Measurements from ENCODE around the gene ZNF783.
A peak's percentile ranks its signal among the peaks of the same experiment; 100 is the strongest.
"Not testable (repeated sequence)": the region's sequence is repeated elsewhere in the genome, so short reads cannot be mapped to it uniquely, and the experiment has no call there.

The ZNF783 gene

DNA sequence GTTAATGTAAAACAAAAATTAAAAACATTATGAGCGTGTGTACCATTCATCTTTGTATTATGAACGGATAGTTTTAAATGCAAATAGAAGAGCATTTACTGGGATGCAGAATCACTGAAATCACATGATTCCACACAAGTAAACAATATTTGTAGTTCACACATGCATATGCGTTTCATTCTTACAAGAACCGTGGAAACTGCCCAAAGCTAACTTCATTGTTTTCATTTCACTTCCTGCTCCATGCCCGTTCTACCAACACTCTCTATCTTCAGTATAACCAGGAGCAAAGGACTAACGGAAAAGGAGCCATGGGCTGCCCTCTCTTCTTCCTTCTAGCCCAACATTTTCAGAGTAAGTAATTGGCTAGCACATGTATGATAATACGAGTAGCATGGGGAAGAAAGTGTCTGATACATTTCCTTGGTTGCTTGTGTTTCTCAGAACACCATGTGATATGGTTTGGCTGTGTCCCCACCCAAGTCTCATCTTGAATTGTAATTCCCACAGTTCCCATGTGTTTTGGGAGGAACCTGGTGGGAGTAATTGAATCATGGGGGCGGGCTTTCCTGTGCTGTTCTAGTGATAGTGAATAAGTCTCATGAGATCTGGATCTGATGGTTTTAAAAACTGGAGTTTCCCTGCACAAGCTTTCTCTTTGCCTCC lies 38.8 kb downstream of the ZNF783 start:
- no peak for DNase-seq (ENCODE audit: low read depth)

DNA sequence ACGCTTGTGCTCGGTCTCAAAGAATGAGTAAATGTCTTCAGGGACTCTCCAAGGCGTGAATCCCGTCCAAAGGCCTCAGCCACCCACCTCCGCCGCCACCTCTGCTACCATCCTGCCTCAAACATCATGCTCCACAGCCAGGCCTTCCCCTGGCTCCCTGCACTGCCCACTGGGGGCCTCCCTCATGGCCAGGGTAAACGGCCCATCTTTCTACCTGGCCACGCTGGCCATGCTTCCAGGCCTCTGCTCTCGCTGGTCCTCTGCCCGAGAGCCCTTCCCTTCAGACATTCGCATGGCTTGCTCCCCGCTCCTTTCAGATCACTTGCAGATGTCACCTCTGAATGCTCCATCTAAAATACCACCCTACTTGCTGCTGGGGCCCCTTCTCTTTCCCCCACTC lies 40.2 kb downstream of the ZNF783 start:
- no peak for DNase-seq (ENCODE audit: low read depth)

DNA sequence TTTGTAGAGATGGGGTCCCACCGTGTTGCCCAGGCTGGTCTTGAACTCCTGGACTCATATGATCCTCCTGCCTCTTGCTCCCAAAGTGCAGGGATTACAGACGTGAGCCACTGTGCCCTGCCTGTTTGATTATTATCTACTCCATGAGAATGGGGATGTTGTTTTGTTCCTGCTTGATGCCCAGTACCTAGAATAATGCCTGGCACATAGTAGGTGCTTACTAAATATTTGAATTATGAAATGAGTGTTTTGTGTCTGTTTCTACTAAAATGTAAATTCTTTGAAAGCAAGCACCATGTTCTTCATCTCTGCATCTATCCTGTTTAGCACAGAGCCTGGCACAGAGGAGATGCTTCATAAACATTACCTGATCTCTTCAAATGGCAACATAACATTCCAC lies 40.9 kb downstream of the ZNF783 start:
- DNase-seq (ENCODE audit: low read depth), result no peak

DNA sequence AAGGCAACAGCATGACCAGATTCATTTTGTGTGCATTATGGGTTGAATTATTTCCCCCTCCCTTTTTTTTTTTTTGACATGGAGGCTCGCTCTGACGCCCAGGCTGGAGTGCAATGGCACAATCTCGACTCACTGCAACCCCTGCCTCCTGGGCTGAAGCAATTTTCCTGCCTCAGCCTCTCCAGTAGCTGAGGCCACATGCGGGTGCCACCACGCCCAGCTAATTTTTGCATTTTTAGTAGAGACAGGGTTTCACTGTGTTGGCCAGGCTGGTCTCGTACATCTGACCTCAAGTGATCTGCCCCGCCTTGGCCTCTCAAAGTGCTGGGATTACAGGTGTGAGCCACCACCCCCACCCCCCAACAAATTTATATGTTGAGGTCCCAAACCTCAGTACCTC lies 42.0 kb downstream of the ZNF783 start:
- no peak for DNase-seq (ENCODE audit: low read depth)

GRCh38 chr7:149306854-149307253 lies 44.9 kb downstream of the ZNF783 start:
- DNase-seq (ENCODE audit: low read depth), result no peak

GRCh38 chr7:149307775-149308501 lies 45.9 kb downstream of the ZNF783 start:
- no peak for DNase-seq (ENCODE audit: low read depth)

- DNase-seq (ENCODE audit: low read depth), result peak; percentile 41
Measured at GRCh38 chr7:149310113-149310836, 48.3 kb downstream of the ZNF783 start.

DNA sequence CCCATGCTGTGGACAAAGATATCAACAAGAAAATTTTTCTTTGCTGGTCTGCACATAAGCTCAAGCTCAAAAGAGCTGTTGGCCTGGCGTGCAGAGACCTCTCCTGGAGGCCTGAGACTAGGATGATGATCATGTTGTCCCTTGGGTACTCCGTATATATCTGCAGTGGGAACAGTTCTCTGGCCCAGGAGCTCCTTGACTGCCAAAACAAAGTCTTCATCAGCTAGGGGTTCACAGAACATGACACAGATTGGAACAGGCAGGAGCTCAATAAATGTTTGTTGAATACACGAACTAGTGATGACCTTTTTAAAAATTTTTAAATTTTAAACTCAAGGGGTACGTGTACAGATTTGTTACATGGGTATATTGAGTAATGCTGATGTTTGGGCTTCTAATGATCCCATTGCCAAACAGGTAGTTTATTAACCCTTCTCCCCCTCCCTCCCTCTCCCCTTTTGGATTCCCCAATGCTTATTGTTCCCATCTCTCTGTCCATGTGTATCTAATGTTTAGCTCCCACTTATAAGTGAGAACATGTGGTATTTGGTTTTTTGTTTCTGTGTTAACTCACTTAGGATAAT lies 49.1 kb downstream of the ZNF783 start:
- DNase-seq (ENCODE audit: low read depth), result no peak

DNA sequence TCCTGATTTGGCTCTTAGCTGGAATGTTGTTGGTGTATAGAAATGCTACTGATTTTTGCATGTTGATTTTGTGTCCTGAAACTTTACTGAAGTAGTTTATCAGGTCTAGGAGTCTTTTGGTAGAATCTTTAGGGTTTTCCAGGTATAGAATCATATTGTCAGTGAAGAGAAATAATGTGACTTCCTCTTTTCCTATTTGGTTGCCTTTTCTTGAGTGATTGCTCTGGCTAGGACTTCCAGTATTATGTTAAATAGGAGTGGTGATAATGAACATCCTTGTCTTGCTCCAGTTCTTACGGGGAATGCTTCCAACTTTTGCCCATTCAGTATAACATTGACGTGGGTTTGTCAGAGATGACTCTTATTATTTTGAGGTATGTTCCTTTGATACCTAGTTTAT lies 52.0 kb downstream of the ZNF783 start:
- DNase-seq (ENCODE audit: low read depth), result no peak

DNA sequence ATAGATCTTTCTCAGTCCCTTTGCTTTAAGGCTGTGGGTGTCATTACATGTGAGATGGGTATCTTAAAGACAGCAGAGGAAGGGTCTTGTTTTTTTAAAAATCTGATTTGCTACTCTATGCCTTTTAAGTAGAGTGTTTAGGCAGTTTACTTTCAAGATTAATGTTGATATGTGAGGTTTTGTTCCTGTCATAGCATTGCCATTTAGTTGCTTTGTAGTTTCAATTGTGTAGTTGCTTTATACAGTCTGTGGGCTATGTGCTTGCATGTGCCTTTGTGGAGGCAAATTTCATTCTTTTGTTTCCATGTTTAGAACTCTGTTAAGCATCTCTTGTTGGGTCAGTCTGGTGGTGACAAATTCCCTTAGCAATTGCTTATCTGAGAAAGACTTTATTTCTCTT lies 54.6 kb downstream of the ZNF783 start:
- no peak for DNase-seq (ENCODE audit: low read depth)

DNA sequence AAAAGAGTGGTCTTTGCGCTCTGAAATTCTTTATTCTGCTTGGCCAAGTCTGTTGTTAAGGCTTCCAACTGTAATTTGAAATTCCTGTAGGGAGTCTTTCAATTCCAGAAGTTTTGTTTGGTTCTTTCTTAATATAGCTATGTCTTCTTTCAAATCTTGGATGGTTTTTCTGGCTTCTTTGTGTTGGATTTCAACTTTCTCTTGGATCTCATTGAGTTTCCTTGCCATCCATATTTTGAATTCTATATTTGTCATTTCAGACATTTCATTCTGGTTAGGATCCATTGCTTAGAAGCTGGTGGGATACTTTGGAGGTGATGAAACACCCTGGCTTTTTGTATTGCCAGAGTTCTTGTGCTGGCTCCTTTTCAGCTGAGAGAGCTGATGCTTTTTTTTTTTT lies 55.5 kb downstream of the ZNF783 start:
- no peak for DNase-seq (ENCODE audit: low read depth)

GRCh38 chr7:149317986-149318672 lies 56.1 kb downstream of the ZNF783 start:
- DNase-seq (ENCODE audit: low read depth), result no peak

GRCh38 chr7:149319376-149319775 lies 57.4 kb downstream of the ZNF783 start:
- no peak for DNase-seq (ENCODE audit: low read depth)

DNA sequence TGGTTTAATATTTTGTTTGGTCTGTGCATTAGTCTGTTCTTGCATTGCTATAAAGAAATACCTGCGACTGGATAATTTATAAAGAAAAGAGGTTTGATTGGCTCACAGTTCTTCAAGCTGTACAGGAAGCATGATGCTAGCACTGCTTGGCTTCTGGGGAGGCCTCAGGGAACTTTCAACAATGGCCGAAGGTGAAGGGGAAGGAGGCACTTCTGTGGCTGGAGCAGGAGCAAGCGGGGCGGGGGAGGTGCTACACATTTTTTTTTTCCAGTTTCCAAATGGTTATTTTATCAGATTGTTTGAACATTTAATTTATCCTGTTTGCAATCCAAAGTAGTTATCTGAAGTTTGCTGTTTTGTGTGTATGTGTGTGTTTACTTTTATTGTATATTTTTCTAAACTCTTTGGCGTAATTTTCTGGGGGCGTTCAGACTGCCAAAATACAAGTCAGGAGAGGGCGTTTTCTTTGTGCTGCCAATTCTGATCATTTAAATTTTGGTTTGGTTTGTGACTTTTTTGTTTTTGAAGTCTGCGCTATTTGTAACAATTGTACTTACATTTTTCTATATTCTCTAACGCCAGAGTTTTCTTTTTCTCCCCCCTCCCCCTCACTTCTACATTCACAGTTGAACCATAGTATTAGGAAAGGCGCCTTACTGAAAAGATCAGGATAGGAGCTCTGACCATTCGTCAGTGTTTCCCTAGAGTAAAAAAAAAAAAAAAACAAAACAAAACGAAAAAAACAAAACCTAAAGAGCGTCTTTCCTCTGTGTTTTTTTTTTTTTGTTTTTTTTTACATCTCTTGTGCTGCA lies 58.5 kb downstream of the ZNF783 start:
- DNase-seq (ENCODE audit: low read depth), result no peak

- DNase-seq (ENCODE audit: low read depth), result not testable (repeated sequence)
Measured at GRCh38 chr7:149321125-149321905, 59.3 kb downstream of the ZNF783 start.

GRCh38 chr7:149321978-149322541 lies 60.1 kb downstream of the ZNF783 start:
- DNase-seq (ENCODE audit: low read depth), result no peak

GRCh38 chr7:149322737-149323136 lies 60.7 kb downstream of the ZNF783 start:
- DNase-seq (ENCODE audit: low read depth), result no peak

- no peak for DNase-seq (ENCODE audit: low read depth)
Measured at GRCh38 chr7:149325248-149325647, 63.3 kb downstream of the ZNF783 start.

GRCh38 chr7:149329265-149329664 lies 67.3 kb downstream of the ZNF783 start:
- DNase-seq (ENCODE audit: low read depth), result no peak

GRCh38 chr7:149329766-149330334 lies 67.9 kb downstream of the ZNF783 start:
- no peak for DNase-seq (ENCODE audit: low read depth)
